Fibroblast of lung (primary cell): Measurements from ENCODE around the gene MYLK.

Experiments
- CTCF ChIP-seq, 2 donors: IDR thresholded peaks in 1 of 2; conservative IDR thresholded peaks in 1 of 2; 1 replicate in 1 of 2; 2 replicates in 1 of 2; pipeline ENCODE4 v1.5.1; 2011 to 2012; ENCODE audit warnings: low read length in 2 of 2, control low read depth in 1 of 2, inconsistent platforms in 1 of 2, low read depth in 1 of 2, mild to moderate bottlenecking in 1 of 2
- EZH2 ChIP-seq: IDR thresholded peaks from 2 replicates; pipeline ENCODE4 v1.5.1; 2012; ENCODE audit warnings: low read length, control low read depth, mild to moderate bottlenecking; ENCODE audit errors: missing control alignments

GRCh38 chr3:123884993-123885392 is 861 bp upstream of the MYLK start:
- no peak for TF ChIP-seq CTCF (conservative IDR thresholded peaks at IDR 0.05 in 1 of 2, IDR thresholded peaks at IDR 0.05 in 1 of 2; ENCODE audit: low read depth in 1 of 2, low read length in 2 of 2)
- TF ChIP-seq EZH2: no peak
